Measurements from ENCODE around the gene AGO4.

AGO4 gene

DNA sequence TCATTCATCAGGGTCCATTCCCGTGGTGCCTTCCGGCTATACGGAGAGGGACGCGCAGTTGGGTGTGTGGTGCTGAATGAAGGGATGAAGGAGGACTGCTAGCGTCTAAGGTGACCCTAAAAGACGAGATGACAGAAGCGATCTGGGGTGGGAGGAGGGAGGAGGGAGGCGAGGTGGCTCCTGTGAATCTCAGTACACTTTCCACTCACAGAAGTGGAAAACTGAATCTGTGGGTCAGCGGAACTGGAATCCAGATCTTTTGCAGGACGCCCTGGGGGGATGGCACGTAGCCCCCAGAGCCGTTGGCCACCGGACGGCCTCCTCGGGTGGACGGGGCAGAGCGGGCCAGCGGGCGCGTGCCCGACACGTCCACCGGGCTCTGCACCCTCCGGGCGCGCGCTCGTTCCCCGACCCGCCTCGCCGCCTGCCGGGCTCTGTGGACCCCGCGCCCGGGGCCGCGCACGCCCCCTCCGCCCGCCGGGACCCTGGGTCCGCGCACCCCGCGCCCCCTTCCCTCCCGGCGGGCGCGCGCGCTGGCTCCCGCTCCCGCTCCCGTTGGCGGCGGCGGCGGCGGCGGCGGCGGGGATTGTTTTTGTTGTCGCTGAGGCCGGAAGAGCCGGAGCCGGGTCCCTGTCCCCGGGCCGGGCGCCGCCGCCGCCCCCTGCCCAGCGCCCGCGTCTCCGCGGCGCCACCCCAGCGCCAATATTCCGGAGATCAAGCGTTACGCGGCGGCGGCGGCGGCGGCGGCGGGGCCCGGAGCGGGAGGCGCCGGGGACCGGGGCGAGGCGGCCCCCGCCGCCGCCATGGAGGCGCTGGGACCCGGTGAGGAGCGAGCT lies at the start of gene AGO4:
Gene AGO4, plus strand, starts transcription at position 403 of the 836 bp plus-strand sequence. Its CDS starts 401 bp downstream, at position 804.
- TF ChIP-seq, protein P1, sequence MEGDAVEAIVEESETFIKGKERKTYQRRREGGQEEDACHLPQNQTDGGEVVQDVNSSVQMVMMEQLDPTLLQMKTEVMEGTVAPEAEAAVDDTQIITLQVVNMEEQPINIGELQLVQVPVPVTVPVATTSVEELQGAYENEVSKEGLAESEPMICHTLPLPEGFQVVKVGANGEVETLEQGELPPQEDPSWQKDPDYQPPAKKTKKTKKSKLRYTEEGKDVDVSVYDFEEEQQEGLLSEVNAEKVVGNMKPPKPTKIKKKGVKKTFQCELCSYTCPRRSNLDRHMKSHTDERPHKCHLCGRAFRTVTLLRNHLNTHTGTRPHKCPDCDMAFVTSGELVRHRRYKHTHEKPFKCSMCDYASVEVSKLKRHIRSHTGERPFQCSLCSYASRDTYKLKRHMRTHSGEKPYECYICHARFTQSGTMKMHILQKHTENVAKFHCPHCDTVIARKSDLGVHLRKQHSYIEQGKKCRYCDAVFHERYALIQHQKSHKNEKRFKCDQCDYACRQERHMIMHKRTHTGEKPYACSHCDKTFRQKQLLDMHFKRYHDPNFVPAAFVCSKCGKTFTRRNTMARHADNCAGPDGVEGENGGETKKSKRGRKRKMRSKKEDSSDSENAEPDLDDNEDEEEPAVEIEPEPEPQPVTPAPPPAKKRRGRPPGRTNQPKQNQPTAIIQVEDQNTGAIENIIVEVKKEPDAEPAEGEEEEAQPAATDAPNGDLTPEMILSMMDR (IDR thresholded peaks at IDR 0.05; ENCODE audit: low read depth, low read length, missing control alignments), result no peak
- peak within 1 kb of the TSS; percentile 61 for H3K4me3 ChIP-seq (replicated peaks; ENCODE audit: low read depth, low read length)
- peak; percentile 9 for DNase-seq (ENCODE audit: extremely low read depth, low read depth)

DNA sequence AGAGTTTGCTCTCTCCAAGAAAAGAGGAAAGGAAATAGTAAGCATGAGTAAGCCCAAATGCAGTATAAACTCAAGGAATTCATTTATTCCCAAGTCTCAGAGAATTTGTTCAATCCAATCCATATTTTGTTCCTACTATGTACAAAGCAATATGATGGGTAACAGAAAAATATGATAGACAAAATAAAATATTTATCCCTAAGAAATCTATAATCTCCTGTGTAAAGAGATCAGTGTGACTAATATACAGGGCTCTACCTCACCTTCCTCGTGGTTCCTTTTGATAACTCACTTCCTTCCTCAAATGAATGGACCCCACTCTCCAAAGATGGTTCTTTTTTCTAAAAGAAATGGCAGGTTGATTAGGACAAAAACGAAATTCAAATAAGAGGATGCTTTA lies 45.7 kb upstream of the AGO4 start:
- no peak overlapping the region for H3K4me3 ChIP-seq (replicated peaks; ENCODE audit: low read depth, low read length)
- no peak for DNase-seq (ENCODE audit: extremely low read depth, low read depth)
- TF ChIP-seq, protein P1 (IDR thresholded peaks at IDR 0.05; ENCODE audit: low read depth, low read length, missing control alignments), result no peak

DNA sequence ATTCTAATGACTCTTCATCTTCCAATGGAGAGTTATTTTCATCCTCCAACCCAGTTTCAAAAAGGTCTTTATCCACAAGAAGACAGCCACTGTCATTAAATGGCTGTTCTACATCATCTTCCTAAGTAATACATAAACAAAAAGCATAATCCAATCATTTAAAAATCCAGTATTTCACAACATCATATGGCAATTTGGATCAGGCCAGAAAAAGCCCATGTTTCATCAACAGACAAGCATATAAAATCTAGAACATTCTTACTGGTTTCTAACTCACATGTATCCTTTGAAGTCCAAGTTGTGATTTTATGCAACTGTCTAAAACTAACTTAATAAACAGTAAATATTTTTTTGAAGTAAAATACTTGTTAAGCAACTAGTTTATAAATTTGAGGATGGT lies 44.6 kb upstream of the AGO4 start:
- TF ChIP-seq, protein P1 (IDR thresholded peaks at IDR 0.05; ENCODE audit: low read depth, low read length, missing control alignments), result no peak
- H3K4me3 ChIP-seq (replicated peaks; ENCODE audit: low read depth, low read length), result no peak overlapping the region
- no peak for DNase-seq (ENCODE audit: extremely low read depth, low read depth)

DNA sequence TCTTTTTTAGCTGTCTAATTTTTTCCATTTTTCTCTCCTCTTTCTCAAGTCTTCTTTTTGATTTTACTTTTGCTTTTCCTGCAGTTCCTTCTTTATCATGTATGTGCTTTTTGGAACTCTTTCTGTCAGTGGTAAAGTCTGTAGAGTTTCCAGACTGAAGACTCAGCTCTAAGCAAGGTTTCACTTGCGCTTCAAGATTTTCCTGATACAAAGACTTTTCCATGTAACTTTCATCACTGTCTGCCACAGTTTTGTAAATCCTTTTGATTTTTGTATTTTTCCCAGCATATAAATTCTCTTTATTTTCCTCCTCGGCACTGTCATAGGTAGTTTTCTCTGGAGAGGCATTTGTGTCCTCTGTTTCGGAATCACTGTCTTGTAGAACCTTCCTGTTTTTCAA lies 43.5 kb upstream of the AGO4 start:
- TF ChIP-seq, protein P1 (IDR thresholded peaks at IDR 0.05; ENCODE audit: low read depth, low read length, missing control alignments), result no peak
- DNase-seq (ENCODE audit: extremely low read depth, low read depth), result no peak
- H3K4me3 ChIP-seq (replicated peaks; ENCODE audit: low read depth, low read length), result no peak overlapping the region

DNA sequence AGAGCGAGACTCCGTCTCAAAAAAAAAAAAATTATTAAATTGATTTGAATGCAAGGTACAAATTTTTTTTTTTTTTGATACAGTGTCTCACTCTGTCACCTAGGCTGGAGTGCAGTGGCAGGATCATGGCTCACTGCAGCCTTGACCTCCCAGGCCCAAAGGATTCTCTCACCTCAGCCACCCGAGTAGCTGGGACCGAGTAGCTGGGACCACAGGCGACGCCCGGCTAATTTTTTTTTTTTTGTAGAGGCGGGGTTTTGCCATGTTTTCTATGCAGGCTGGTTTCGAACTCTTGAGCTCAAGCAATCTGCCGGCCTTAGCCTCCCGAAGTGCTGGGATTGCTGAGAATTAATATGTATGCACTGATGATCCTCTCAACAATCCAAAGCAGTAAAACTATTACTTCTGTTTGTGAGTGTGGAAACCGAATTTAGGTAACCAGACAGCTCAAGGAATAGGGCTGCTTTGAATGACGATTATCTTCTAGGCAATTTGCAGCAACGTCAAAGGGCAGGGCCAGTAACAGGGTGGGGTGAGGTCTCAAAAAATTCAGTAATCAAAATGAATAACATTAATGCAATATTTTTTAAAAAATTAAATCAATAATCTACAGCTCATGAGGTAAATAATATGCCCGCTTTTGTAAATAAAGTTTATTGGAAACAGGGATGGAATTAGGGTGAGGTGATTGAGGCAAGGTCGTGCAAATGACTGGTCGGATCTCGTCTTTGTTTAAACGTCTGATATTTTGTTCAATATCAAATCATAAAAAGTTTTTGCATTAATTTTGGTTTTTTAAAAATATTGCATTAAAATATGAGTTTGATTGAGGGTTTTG lies 39.2 kb upstream of the AGO4 start:
- peak overlapping the region; percentile 48 for H3K4me3 ChIP-seq (replicated peaks; ENCODE audit: low read depth, low read length)
- TF ChIP-seq, protein P1 (IDR thresholded peaks at IDR 0.05; ENCODE audit: low read depth, low read length, missing control alignments), result no peak
- DNase-seq (ENCODE audit: extremely low read depth, low read depth), result peak; percentile 1

DNA sequence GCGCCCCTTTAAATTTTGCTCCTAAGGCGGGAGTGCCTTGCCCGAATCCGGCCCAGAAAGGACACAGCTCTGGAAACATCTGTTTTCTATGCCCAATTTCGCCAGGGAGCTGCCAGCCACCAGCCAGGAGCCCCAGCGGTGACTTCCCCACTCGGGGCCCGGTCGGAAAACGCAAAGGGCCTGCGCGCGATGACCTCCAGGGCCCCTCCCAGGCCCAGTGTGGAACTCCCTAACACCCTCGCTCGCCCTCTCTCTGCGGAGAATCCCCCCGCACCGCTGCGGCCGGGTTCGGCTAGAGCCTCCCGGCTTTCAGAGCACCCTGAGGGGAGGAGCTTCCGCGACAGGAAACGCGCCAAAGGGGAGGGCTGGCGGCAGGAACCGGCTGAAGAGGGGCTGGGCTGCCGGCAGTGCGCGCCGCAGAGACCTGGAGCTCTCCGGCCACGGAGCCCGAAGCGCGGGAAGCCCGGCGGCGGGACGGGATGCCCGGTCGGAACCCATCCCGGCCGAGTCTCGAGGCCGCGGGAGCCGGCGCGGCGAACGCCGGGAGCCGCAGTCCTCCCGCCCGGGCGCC lies 38.5 kb upstream of the AGO4 start:
- TF ChIP-seq, protein P1 (IDR thresholded peaks at IDR 0.05; ENCODE audit: low read depth, low read length, missing control alignments), result peak; percentile 5
- H3K4me3 ChIP-seq (replicated peaks; ENCODE audit: low read depth, low read length), result peak overlapping the region; percentile 48
- DNase-seq (ENCODE audit: extremely low read depth, low read depth), result peak; percentile 61
